GM18519 (cell line): ENCODE data around the gene DHH.
"Not testable (repeated sequence)": the region's sequence is repeated elsewhere in the genome, so short reads cannot be mapped to it uniquely, and the experiment has no call there.

Source experiments
- ATAC-seq: cut with Tn5 transposase; IDR thresholded peaks from one replicate; pipeline ENCODE4 v1.9.1; 2021; ENCODE audit warnings: mild to moderate bottlenecking, moderate library complexity; ENCODE audit not compliant: unreplicated experiment, low FRiP score

DHH gene

DNA sequence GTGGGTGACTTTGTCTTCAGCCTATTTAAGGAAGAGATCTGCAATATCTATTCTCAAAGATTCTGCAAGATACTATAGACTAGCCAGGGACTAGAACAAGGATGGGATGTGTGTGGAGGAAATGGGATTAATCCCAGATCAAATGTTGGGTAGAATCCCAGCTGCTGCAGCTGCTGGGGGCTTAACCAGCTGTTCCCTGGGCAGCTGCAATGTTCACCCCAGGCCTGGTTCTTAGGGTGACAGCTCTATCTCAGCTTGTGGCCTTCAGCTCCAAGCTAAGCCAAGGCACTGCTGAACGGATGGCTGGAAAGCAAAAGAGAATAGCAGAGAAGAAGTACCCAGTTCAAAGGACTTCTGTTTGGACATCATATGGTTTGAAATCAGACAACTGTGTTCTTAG, 14.8 kb downstream of the DHH start:
- ATAC-seq: no peak

DNA sequence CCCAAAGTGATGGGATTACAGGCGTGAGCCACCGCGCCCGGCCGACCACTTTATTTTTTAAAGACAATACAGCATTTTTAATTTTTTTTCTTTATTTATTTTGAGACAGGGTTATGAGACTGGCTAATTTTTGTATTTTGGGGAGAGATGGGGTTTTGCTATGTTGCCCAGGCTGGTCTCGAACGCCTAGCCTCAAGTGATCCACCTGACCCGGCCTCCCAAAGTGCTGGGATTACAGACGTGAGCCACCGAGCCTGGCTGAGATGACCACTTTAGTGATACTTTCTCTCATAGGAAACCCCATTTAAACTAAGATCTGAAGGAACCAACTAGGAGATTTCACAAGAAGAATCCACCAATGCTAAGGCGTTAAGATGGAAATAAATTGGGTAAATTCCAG, 23.6 kb downstream of the DHH start:
- no peak for ATAC-seq

DNA sequence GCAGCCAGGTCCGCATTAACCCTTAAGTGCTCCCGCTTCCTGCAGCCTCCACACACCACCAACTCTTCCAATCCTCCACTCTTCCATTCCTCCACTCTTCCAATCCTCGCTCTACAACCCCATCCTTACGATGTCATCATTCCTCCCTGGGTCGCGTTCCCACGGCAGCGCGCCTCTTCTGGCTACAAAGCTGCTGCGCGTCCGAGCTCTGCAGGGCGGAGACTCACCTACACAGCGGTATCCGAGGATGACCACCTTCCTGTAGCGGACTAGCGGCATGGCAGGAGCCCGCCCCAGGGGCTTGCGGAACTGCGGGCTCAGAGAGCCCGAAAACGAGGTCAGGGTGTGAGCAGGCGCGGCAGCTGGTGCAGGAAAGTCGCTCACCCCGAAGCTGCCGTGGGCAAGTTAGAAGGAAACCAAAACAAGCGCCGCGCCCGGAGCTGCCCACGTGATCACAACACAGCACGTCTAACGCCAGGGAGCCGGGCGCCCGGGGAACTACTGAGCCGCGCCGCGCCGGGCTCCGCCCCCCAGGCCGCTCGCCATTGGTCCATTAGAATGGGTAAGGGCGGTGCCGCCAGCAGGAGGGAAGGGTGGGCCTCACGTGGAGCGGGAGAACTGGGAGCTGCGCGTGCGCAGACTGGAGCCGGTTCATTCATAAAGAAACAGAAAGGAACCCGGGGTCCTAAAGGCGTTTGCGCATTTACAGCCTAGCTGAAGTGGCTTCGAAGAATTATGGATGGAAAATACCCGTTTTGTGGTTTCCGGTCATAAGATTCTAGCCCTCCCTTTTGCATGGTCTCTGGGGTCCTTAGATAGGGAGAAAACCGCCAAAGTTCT, 24.9 kb downstream of the DHH start, which contains the start of gene RHEBL1:
Gene RHEBL1 (minus strand): TSS at position 473 of the 840 bp plus-strand sequence. CDS start 194 bp downstream, at position 279.
- peak; percentile 91 for ATAC-seq

DNA sequence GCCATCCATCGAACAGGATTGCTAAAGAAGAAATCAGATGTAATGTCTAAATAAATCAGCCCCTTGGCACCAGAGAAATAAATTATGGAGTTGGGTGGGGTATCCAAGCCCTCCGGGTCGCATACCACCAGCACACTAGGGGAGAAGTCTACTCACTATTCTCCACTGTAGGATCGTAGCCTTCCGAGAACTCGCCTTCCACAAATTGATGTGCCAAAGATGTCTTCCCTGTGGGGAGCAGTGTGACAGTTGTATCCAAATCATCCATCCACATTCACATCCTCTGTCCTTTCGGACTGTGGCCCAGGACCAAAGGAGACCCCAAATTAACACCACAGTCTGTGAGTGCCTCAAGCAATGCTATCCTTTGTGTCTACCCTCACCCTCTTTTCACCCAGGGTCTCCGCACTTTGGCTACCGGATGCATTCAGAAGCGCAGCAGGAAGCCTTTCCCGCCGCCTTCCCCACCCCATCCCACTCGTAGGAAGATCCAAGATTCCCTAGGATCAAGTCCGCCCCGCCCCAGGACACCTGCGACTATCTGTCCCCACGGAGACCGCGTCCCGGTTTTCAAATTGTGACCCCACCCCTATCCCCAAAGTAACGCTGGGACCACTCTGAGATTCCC, 25.6 kb downstream of the DHH start:
- ATAC-seq: no peak

DNA sequence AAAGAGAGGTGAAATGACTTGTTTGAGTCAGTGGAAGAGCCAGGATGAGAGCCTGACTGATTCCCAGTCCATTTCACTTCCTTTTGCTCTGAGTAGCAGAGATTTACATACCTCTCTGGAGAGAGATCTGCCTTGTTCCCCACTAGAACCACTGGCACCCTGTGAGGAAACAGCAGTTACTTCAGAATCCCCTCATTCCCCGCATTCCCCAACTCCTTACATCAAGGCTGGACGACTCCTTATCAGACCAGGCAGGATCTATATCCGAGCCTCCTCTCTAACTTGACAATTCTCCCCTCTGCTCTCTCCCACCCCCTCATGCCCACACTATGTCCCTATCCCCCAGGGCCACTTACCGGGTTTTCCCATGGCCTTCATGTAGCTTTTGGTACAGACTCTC, 28.5 kb downstream of the DHH start:
- no peak for ATAC-seq

DNA sequence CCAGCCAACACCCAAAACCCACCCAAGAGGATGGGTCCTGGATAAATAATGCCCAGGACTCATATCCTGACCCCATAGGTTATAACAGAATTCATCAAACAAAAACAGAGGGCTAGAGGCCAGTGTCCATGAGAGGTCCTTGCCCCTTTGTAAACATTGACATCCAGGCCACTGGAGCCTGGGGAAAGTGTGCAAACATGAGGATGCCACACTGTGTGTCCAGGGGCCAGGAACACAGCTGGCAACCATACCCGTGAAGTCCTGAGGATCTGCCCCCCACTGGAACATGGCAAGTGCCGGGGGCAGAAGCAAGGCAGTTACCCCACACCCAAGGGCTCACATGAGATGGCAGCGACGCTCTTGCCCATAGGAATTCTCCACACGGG, 29.8 kb downstream of the DHH start:
- ATAC-seq: no peak

DNA sequence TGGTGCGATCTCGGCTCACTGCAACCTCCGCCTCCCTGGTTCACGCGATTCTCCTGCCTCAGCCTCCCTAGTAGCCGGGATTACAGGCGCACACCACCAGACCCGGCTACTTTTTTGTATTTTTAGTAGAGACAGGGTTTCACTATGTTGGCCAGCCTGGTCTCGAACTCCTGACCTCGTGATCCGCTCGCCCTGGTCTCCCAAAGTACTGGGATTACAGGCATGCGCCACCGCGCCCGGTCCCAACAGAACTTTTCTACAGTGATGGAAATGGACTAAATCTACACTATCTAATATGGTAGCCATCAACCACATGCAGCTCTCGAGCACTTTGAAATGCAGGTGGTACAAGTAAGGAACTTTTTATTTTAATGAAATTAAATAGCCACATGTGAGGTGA, 32.7 kb downstream of the DHH start:
- ATAC-seq: not testable (repeated sequence)

DNA sequence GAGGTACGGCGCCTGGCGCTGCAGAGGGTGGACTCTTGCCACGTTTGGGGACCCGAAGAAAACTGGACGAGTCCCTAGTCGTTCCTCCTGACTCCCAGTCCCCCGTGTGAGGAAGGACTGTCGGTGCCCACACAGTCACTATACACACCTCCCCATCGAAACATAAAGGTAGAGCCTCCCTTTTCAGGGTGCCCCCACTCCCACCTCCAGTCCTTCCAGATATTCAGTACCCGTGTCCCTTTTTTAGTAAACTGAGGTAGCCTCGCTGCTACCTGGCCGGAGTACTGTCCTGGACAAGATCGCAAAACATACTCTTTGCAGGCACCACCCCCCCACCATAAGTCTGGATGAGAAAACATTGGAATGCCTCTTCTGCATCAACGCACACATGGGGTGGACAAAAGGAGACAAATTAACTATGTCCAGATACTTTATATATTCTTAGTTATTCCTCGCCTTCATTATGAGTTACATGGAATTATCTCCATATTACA, 33.4 kb downstream of the DHH start:
- no peak for ATAC-seq

DNA sequence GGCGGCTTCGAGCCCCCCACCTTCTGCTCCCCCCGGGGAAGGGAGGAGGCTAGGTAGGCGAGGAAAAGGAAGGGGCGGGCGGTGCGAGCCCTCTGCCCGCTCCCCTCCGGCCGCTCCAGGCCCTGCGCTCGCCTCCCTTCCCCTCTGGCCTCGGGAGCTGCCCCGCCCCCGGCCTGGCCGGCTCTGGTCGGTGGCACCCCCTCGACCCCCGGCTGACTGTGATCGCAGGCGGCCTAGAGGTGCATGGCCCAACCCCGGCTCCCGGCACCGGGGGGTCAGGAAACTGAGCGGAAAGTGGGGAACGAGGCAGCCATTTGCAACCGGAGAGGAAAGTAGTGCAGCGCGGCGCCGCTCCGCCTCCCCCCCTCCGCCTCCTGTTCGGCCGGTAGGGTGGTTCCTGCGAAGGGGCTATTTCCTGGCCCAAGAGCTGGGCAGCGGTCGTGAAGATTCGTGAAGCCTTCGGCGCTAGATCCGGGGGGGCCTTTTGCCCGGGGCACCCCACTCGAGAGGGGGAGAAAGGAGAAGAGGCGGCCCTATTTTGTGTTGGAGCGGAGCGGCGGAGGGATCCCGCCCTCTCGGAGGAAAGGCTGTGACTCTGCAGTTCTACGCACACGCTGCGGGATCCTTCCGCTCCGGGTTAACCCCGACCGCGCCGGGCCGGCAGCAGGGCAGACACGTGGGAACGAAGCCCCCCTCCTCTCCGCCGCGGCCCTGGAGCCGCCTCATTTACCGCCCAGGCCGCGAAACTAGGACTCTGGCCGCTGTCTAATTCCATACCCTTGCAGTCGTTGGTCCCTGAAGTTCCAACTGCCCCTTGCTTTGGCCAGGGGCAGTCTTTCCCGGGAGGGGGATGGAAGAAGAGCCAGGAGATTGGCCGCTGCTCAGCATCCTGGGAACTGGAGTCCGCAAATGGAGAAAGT, 34.1 kb downstream of the DHH start, which contains the start of gene KMT2D:
Gene KMT2D (minus strand): TSS at position 558 of the 920 bp plus-strand sequence. CDS start 5,470 bp downstream, outside the sequence.
- ATAC-seq: no peak

DNA sequence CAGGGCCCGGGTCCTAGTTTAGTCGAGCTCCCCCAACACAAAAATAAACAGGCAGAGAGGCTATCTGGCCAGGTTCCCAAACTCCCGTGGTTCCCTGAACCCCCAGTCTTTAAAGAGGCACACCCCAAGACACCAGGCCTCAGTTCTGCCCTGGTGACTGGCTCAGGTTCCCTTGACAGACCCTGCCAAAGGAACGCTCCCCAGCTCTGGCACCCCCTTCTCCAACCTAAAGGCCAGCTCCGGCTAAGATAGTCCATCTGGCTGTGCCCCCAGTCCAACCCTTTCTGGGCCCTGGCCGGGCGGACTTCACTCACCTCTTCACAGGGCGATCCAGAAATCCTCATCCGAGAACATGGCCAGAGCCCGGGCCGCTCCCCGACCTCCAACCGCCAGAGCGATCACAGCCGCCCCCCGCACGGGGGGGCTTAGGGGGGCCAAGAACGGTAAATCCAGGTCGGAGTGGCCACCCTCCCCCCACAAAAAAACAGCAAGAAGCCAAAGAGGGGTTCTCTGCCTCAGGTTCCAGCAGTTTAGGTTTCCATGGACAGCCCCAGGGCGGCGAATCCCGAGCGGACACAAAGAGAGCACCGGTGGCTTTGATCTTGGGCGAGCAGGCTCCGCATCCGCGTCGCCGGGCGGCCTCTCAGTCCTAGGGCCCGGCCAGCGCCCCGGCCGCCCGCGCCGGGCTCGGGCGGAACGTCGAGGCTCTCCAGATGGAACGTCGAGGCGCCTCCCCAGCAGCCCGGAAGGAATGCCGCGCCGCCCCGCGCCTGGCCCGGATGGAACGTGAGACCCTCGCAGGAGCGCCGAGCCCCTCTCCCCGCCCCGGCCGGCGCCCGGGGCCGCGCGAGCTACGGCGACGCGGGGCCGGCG, 35.1 kb downstream of the DHH start:
- ATAC-seq: no peak

DNA sequence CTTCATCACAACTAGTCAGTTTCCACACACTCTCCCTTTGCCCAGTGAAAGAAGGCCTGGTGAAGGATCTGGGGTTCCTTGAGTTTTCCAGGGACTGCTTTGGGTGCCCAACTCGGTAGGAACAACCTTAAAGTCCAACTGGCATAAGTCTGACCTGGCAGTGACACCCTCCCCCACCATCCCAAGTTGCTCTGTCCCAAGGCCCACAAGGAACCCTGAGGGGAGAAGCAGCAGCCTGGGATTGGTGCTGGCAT, 35.6 kb downstream of the DHH start:
- ATAC-seq: no peak

DNA sequence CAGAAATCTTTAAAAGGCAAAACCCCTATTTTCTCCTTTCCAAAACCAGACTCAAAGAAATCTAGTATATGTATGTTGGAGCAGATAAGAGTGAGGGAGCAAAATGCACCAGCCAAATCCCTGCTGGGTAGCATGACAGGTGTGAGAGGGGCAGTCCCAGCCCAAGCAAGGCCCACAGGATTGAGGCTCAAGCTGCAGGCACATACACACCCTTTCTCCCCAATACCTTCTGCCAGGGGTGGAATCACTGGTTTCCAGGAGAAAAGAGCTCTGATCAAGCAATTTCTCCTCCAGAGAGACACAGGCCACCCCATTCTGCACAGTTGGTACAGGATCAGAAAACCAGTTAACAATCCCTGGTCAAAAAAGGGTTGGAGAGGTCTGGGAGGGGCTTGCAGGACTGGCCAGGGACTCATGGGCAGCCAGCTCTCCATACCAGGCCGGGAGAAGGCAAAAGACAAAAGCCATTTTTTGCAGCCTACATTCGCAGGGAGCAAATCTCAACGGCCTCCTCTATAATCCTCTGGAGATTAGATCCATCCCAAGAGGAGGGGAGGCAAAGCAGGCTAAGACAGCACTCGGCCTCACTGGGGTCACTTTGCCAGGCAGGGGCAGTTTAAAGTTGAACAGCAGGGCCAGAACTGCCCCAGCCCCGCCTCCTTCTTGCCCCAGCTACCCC, 36.1 kb downstream of the DHH start:
- no peak for ATAC-seq

DNA sequence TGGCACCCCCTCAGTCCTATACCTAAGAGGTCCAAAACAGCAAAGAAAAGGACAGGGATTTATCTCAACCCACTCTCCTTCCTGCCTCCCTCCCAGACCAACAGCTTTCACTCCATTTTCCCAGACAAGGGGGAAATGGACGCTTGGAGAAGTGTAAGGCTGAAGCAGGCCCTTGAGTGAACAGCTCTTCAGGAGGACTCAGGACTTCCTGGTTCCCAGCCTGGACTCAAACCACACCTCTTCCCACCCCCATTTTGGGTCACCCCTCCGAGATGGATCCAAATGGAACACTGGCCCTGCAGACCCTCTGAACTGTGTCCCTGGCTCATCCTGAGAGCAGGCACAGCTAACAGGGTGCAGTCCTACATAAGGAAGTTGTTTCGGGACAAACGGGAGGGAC, 36.7 kb downstream of the DHH start:
- ATAC-seq: no peak

DNA sequence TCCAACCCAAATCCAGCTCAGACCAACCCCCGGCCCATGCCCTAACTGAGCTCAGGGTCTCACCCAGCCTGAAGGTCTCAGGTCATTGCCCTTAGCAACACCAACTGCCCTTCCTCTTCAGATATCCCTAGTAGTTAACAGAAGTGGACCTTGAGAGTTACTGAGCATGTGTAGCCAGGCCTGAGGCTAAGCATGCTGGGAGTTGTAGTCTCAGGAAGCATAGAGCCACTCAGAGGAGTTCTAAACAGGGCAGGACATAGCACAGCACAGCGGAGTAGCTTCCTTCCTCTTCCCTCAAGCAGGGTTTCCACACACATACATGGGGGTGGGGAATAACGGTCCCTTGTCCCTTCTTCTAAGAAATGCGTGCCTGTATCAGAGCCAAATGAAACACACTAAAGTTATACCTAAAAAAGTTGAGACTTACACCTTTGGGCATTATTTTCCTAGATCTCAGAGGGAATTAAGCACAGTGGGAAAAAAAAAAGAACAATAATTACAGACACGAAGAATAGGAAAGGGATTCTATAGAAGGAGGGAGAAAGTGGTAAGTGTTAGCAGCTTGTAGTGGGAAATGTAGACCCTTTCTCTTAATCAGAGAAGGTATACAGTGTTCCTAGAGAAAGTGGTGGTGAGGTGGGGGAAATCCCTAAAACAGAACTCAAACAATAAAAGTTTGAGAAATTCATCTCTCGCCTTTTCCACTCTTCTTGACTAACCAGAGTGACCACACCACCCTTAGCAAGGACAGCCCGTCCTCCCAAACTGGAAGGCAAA, 38.4 kb downstream of the DHH start:
- ATAC-seq: peak; percentile 60

DNA sequence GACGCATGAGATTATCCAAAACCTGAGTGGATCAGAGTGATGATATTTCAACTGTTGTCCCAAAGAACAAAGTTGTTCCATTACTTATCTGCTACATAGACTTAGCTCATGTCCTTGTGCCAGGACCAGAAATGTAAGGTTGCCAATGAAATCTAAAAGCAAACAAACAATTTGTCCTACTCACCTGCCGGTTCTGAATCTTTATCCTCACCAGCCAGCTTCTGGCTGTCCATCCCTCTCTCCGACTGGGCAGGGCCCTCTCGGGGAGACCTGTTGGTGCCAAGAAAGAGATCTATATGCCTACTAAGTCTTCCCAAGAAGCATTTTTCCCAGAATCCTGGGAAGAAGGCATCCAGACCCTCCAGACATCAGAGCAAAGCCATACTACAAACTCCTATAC, 39.5 kb downstream of the DHH start:
- ATAC-seq: no peak

DNA sequence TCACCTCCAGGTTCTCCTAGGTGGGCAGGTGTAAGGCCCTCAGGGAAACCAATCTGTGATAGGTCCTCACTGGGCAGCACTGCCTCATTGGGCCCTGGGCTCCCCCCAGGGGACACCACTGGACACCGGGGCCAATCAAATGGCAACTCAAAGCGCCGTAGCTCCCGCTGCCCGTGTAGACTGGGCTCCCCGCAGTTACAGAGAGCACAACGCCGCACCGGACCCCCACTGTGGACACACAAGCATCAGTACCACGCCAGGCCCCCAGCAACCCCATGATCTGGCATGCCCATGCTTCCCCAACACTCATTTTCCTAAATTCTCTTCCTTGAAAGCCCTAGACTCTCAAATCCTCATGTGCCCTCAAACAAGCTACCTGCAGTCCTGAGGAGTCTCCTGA, 40.1 kb downstream of the DHH start:
- no peak for ATAC-seq

DNA sequence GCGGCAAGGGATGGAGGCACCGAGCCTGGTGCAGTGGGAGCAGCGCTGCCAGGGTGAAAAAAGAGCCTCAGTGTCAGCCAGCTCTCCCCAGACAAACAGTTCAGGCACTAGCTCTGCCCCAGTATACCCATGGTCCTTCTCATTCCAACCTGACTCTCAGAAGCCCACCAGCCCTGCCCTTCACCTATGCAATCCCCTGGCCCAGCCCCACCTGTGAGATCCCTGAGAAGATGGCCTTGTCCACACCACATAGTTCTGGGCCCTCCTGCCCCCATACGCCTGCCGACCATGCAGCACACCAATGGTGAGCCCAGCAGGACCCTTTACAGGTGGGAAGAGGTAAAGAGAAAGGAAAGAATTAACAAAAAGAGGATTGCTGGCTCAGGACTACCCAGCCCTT, 40.5 kb downstream of the DHH start:
- no peak for ATAC-seq

DNA sequence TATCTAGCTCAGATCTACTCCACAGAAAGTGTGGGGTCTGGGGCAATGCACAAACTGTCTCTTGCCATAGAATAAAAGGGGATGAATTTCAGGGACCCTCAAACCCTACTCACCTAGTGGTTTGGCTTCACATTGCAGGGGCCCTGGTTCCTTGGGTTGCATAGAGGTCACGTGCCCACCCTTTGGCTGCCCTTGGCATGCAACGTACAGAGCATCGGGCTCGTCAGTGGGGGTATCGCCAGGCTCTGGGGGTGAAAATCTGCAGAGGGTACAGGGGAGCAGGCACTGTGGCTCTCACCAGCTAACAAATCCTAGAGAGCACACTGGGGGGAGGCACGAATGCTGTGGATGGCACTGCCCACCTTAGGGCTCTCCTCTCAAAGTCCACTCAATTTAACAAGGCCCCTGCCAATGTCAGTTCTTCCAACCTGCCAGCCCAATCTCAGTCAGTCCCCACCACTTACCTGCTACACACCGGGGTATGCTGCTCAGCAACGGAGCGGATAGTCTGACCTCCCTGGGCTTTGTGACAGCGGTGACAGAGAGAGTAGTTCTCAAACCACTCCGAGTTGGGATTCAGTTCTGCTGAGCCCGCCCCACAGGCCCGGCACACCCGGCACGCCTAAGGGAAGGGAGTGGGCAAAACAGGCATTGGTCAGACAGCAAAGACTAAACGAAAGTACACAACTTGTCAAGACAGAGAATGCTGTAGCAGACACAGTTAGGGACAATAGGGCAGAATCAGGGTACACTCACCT, 42.0 kb downstream of the DHH start:
- ATAC-seq: no peak
